NCI-H82 (cell line): Measurements from ENCODE around the gene CPLANE1.

Source experiments
- DNase-seq: peaks from one replicate; lab custom pipeline; 2025; lab: John Stamatoyannopoulos, UW

The CPLANE1 gene

DNA sequence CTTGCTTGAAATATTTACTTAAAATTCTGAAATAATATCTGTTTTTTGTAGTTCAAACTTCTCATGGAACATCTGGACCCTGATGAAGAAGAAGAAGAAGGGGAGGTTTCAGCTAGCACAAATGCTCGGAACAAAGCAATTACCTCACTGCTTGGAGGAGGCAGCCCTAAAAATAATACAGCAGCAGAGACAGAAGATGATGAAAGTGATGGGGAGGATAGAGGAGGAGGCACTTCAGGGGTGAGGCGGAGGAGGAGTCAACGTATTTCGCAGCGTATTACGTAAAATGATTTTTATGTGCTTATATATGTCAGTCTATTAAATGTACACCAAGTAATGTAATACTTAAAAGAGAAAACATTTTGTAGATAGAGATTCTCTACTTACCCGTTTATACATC lies 185.4 kb downstream of the CPLANE1 start:
- no peak for DNase-seq

DNA sequence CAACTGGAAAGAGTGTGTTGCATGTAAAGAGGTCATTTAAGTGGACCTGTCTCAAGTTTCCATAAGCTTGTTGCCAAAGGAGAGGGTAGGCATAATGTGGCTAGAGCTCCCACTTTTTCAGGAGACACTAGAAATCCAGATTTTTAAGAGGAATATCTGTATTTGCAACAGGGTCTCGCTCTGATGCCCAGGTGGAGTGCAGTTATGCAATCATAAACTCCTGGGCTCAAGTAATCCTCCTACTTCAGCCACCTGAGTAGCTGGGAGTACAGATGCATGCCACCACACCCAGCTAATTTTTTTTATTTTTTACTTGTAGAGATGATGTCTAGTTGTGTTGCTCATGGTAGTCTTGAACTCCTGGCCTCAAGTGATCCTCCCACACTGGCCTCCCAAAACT lies 189.1 kb downstream of the CPLANE1 start:
- no peak for DNase-seq

DNA sequence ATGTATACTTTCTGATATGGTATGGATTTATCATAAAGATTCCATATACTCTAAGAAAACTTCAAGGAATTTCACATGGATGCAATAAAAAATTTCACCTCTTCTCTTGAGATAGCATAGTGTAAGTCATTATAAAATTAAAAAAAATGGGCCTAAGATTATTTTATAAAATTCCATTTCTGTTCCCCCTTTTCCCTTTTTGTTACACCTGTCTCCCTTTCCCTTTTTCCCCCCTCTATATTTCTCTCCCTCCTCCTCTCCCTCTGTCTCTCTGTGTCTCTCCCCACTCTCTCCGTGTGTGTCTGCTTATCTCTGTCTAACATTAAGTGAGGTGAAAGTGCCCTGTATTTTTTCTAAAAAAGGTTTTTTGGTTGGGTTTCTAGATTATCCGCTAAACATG lies 192.4 kb downstream of the CPLANE1 start:
- DNase-seq, result no peak
